ENCODE results near the gene NAT8. TPM values are rescaled to one million over a fixed set of nuclear protein-coding genes. Genes with fewer than 3 reads are reported as not detected.
"Not testable (repeated sequence)": the region's sequence is repeated elsewhere in the genome, so short reads cannot be mapped to it uniquely, and the experiment has no call there.

NAT8 gene
- total and polyA plus RNA-seq, 5 donors from 2014 or later, result not detected

DNA sequence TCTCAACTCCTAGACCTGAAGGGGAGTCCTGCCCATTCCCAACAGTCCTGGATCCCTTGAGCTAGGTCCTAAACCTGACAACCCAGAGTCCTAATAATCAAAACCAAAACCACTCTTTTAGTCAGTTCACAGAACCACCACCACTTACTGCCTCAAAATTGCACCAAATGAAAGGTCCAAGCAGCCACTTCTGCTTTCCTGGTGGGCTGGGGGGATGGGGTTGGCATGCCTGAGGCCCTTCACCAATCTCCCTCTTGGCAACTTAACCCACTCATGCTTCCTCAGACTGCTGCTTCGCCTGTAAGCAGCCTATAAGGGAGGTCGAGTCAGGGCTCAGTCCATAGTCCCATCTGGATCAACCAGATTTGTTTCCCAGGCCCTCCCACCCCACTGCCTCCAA, 37.0 kb upstream of the NAT8 start:
- H3K4me3 ChIP-seq (ENCODE audit: low read depth, low read length); H3K27ac ChIP-seq (ENCODE audit: insufficient read depth, low read length, poor library complexity, severe bottlenecking): not testable (repeated sequence)

GRCh38 chr2:73678008-73678407, 35.8 kb upstream of the NAT8 start:
- H3K27me3 Mint-ChIP-seq; ATAC-seq (ENCODE audit: low read depth in 2 of 2); H3K9me3 Mint-ChIP-seq; H3K27ac ChIP-seq (ENCODE audit: insufficient read depth, low read length, poor library complexity, severe bottlenecking); DNase-seq; H3K4me1 Mint-ChIP-seq; H3K4me3 Mint-ChIP-seq; H3K9me3 ChIP-seq (ENCODE audit: control insufficient read depth in 2 of 2, low read length in 2 of 2); H3K4me1 ChIP-seq (ENCODE audit: control insufficient read depth, insufficient read depth, low read length, poor library complexity, severe bottlenecking); H3K27ac Mint-ChIP-seq; H3K36me3 Mint-ChIP-seq; H3K4me3 ChIP-seq (ENCODE audit: low read depth, low read length); H3K27me3 ChIP-seq (ENCODE audit: control insufficient read depth, insufficient read depth, low read length); H3K36me3 ChIP-seq (ENCODE audit: control insufficient read depth, insufficient read depth, low read length): not testable (repeated sequence)

More for the DNA sequence above, 37.0 kb upstream of the NAT8 start:
- not testable (repeated sequence) for H3K4me1 ChIP-seq (ENCODE audit: control insufficient read depth, insufficient read depth, low read length, poor library complexity, severe bottlenecking); H3K4me3 Mint-ChIP-seq; H3K9me3 Mint-ChIP-seq; H3K27ac Mint-ChIP-seq; DNase-seq; H3K9me3 ChIP-seq (ENCODE audit: control insufficient read depth in 2 of 2, low read length in 2 of 2); H3K27me3 ChIP-seq (ENCODE audit: control insufficient read depth, insufficient read depth, low read length); ATAC-seq (ENCODE audit: low read depth in 2 of 2); H3K36me3 ChIP-seq (ENCODE audit: control insufficient read depth, insufficient read depth, low read length); H3K4me1 Mint-ChIP-seq; H3K36me3 Mint-ChIP-seq
- H3K27me3 Mint-ChIP-seq, result peaks cover 16% of the 10 kb centered on the region

DNA sequence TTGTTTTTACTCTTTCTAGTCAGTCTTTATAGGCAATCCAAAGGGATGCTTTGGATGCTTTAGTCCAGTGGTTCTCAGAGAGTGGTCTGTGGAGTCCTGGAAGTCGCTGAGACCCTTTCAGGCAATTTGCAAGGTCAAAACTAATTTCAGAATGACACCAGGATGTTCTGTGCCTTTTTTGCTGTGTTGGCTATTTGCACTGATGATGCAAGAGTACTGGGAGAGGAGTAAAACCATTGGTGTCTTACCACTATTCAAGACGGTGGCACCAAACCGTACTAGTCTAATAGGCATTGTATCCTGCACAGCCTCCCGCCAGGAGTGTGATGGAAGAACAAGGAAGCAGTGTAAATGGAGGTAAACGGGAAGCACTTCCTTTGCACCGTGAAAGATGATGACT, 34.0 kb upstream of the NAT8 start:
- not testable (repeated sequence) for H3K4me3 Mint-ChIP-seq; DNase-seq; H3K36me3 ChIP-seq (ENCODE audit: control insufficient read depth, insufficient read depth, low read length); H3K9me3 ChIP-seq (ENCODE audit: control insufficient read depth in 2 of 2, low read length in 2 of 2); H3K9me3 Mint-ChIP-seq; H3K27me3 ChIP-seq (ENCODE audit: control insufficient read depth, insufficient read depth, low read length); H3K4me1 ChIP-seq (ENCODE audit: control insufficient read depth, insufficient read depth, low read length, poor library complexity, severe bottlenecking); H3K27me3 Mint-ChIP-seq; H3K36me3 Mint-ChIP-seq; ATAC-seq (ENCODE audit: low read depth in 2 of 2); H3K4me1 Mint-ChIP-seq; H3K4me3 ChIP-seq (ENCODE audit: low read depth, low read length); H3K27ac ChIP-seq (ENCODE audit: insufficient read depth, low read length, poor library complexity, severe bottlenecking); H3K27ac Mint-ChIP-seq

- not testable (repeated sequence) for H3K9me3 ChIP-seq (ENCODE audit: control insufficient read depth in 2 of 2, low read length in 2 of 2); ATAC-seq (ENCODE audit: low read depth in 2 of 2); H3K4me1 ChIP-seq (ENCODE audit: control insufficient read depth, insufficient read depth, low read length, poor library complexity, severe bottlenecking); H3K27me3 Mint-ChIP-seq; H3K9me3 Mint-ChIP-seq; H3K4me3 Mint-ChIP-seq; H3K27ac ChIP-seq (ENCODE audit: insufficient read depth, low read length, poor library complexity, severe bottlenecking); H3K36me3 Mint-ChIP-seq; H3K4me1 Mint-ChIP-seq; DNase-seq; H3K27me3 ChIP-seq (ENCODE audit: control insufficient read depth, insufficient read depth, low read length); H3K27ac Mint-ChIP-seq; H3K4me3 ChIP-seq (ENCODE audit: low read depth, low read length); H3K36me3 ChIP-seq (ENCODE audit: control insufficient read depth, insufficient read depth, low read length)
Observed at GRCh38 chr2:73674696-73675157, 32.5 kb upstream of the NAT8 start.

DNA sequence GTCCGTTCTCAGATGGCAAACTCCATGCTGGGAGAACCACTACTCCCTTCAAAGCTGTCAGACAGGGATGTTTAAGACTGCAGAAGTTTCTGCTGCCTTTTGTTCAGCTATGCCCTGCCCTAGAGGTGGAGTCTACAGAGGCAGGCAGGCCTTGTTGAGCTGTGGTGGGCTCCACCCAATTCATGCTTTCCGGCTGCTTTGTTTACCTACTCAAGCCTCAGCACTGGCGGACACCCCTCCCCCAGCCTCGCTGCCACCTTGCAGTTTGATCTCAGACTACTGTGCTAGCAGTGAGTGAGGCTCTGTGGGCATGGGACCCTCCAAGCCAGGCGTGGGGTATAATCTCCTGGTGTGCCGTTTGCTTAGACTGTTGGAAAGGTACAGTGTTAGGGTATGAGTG, 27.8 kb upstream of the NAT8 start:
- H3K27me3 ChIP-seq (ENCODE audit: control insufficient read depth, insufficient read depth, low read length); H3K4me3 Mint-ChIP-seq; H3K27ac ChIP-seq (ENCODE audit: insufficient read depth, low read length, poor library complexity, severe bottlenecking); H3K27ac Mint-ChIP-seq; H3K4me1 ChIP-seq (ENCODE audit: control insufficient read depth, insufficient read depth, low read length, poor library complexity, severe bottlenecking); H3K4me3 ChIP-seq (ENCODE audit: low read depth, low read length); H3K36me3 ChIP-seq (ENCODE audit: control insufficient read depth, insufficient read depth, low read length); H3K9me3 Mint-ChIP-seq; ATAC-seq (ENCODE audit: low read depth in 2 of 2); H3K4me1 Mint-ChIP-seq; H3K9me3 ChIP-seq (ENCODE audit: control insufficient read depth in 2 of 2, low read length in 2 of 2); H3K36me3 Mint-ChIP-seq: not testable (repeated sequence)
- peaks cover 22% of the 10 kb centered on the region for H3K27me3 Mint-ChIP-seq
- peak in 1 of 3 donors; percentile 15 for DNase-seq

DNA sequence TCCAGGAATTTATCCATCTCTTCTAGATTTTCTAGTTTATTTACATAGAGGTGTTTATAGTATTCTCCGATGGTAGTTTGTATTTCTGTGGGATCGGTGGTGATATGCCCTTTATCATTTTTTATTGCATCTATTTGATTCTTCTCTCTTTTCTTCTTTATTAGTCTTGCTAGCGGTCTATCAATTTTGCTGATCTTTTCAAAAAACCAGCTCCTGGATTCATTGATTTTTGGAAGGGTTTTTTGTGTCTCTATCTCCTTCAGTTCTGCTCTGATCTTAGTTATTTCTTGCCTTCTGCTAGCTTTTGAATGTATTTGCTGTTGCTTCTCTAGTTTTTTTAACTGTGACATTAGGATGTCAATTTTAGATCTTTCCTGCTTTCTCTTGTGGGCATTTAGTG, 25.0 kb upstream of the NAT8 start:
- H3K4me3 ChIP-seq (ENCODE audit: low read depth, low read length), result not testable (repeated sequence)
- peaks cover 24% of the 10 kb centered on the region for H3K27me3 Mint-ChIP-seq

DNA sequence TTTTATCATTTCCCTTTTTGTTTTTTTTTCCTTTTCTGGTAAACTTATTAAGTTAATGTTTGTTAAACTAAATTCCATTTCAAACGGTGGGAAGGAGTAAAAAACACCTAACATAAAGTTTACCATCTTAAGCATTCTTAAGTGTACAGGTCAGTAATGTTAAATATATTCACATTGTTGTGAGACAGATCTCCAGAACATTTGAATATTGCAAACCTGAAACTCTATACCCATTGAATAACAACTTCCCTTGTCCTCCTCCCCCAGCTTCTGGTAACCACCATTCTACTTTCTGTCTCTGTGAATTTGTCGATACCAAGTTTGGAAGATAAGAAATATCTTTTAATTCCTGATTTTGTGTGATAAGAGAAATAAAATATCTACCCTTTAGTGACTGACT, 12.0 kb upstream of the NAT8 start:
- peaks cover 0 to 2% (median 0%) of the 10 kb centered on the region in 7 donors for H3K9me3 Mint-ChIP-seq
- peaks cover 2% of the 10 kb centered on the region in 2 experiments for H3K9me3 ChIP-seq (ENCODE audit: control insufficient read depth in 2 of 2, low read length in 2 of 2)

More for the DNA sequence above, 25.0 kb upstream of the NAT8 start:
- not testable (repeated sequence) for H3K36me3 ChIP-seq (ENCODE audit: control insufficient read depth, insufficient read depth, low read length); H3K9me3 ChIP-seq (ENCODE audit: control insufficient read depth in 2 of 2, low read length in 2 of 2); H3K4me1 Mint-ChIP-seq; DNase-seq; H3K36me3 Mint-ChIP-seq; H3K27me3 ChIP-seq (ENCODE audit: control insufficient read depth, insufficient read depth, low read length); H3K27ac Mint-ChIP-seq; ATAC-seq (ENCODE audit: low read depth in 2 of 2); H3K27ac ChIP-seq (ENCODE audit: insufficient read depth, low read length, poor library complexity, severe bottlenecking); H3K4me3 Mint-ChIP-seq; H3K4me1 ChIP-seq (ENCODE audit: control insufficient read depth, insufficient read depth, low read length, poor library complexity, severe bottlenecking)
- peaks cover 0 to 10% (median 2%) of the 10 kb centered on the region in 7 donors for H3K9me3 Mint-ChIP-seq

GRCh38 chr2:73652348-73652747, 10.1 kb upstream of the NAT8 start:
- H3K27me3 ChIP-seq (ENCODE audit: control insufficient read depth, insufficient read depth, low read length), result no peaks in the 10 kb centered on the region
- Mint-ChIP-seq H3K36me3 (no peaks in the 10 kb centered on the region), H3K4me1 (no peaks in the 10 kb centered on the region), H3K9me3 (peaks cover 0 to 1% (median 0%) of the 10 kb centered on the region in 7 donors), H3K4me3 (no peak overlapping the region), H3K27ac (no peak overlapping the region), H3K27me3 (peaks cover 20% of the 10 kb centered on the region)
- no peak overlapping the region for H3K27ac ChIP-seq (ENCODE audit: insufficient read depth, low read length, poor library complexity, severe bottlenecking)
- no peak for ATAC-seq (ENCODE audit: low read depth in 2 of 2)
- H3K36me3 ChIP-seq (ENCODE audit: control insufficient read depth, insufficient read depth, low read length), result no peaks in the 10 kb centered on the region
- H3K4me1 ChIP-seq (ENCODE audit: control insufficient read depth, insufficient read depth, low read length, poor library complexity, severe bottlenecking), result no peaks in the 10 kb centered on the region
- no peak for DNase-seq
- H3K4me3 ChIP-seq (ENCODE audit: low read depth, low read length), result no peak overlapping the region
- no peaks in the 10 kb centered on the region for H3K9me3 ChIP-seq (ENCODE audit: control insufficient read depth in 2 of 2, low read length in 2 of 2)

More for the DNA sequence above, 12.0 kb upstream of the NAT8 start:
- Mint-ChIP-seq H3K27me3 (peaks cover 25% of the 10 kb centered on the region), H3K4me3 (no peak overlapping the region), H3K27ac (no peak overlapping the region), H3K36me3 (no peaks in the 10 kb centered on the region), H3K4me1 (no peaks in the 10 kb centered on the region)
- ATAC-seq (ENCODE audit: low read depth in 2 of 2) (no peak), DNase-seq (no peak)
- Histone ChIP-seq H3K4me1 (ENCODE audit: control insufficient read depth, insufficient read depth, low read length, poor library complexity, severe bottlenecking) (no peaks in the 10 kb centered on the region), H3K27me3 (ENCODE audit: control insufficient read depth, insufficient read depth, low read length) (no peaks in the 10 kb centered on the region), H3K27ac (ENCODE audit: insufficient read depth, low read length, poor library complexity, severe bottlenecking) (no peak overlapping the region), H3K36me3 (ENCODE audit: control insufficient read depth, insufficient read depth, low read length) (no peaks in the 10 kb centered on the region), H3K4me3 (ENCODE audit: low read depth, low read length) (no peak overlapping the region)
